T-helper 17 cell (primary cell): ENCODE results near the gene COL9A2. TPM values are rescaled to one million over a fixed set of nuclear protein-coding genes. Genes with fewer than 3 reads are reported as not detected.
"Not testable (repeated sequence)": the region's sequence is repeated elsewhere in the genome, so short reads cannot be mapped to it uniquely, and the experiment has no call there.

Source experiments
- ATAC-seq: fragments of 150-1000 bp; cut with Tn5 transposase; 2 replicates; pipeline ENCODE4 v1.10.0; 2021; ENCODE audit warnings: mild to moderate bottlenecking, moderate library complexity
- DNase-seq, 3 donors: peaks; one replicate each; pipeline versions ENCODE4 v3.0.0 to v3.0.0-alpha.2; 2020 to 2021
- H3K9me3 ChIP-seq: one replicate; pipeline ENCODE4 v1.7.0; 2013; ENCODE audit warnings: low read length, mild to moderate bottlenecking; ENCODE audit not compliant: control insufficient read depth, poor library complexity, severe bottlenecking
- H3K27ac Mint-ChIP-seq: one replicate; pipeline ENCODE4 v1.8.0; 2022; ENCODE audit warnings: mild to moderate bottlenecking, moderate library complexity, mixed read lengths
- H3K27me3 Mint-ChIP-seq: one replicate; pipeline ENCODE4 v1.8.0; 2022; ENCODE audit warnings: mixed read lengths
- H3K36me3 Mint-ChIP-seq: one replicate; pipeline ENCODE4 v1.8.0; 2022; ENCODE audit warnings: low read depth, mixed read lengths
- H3K4me1 Mint-ChIP-seq: one replicate; pipeline ENCODE4 v1.8.0; 2022; ENCODE audit warnings: mild to moderate bottlenecking, mixed read lengths
- H3K4me3 Mint-ChIP-seq: one replicate; pipeline ENCODE4 v1.8.0; 2022; ENCODE audit warnings: mild to moderate bottlenecking, moderate library complexity, mixed read lengths
- total RNA-seq, 4 donors: library from RNA in 2 of 4; stranded (reverse) in 2 of 4; gene quantifications; one replicate each; pipeline ENCODE4 v1.2.3 and lab custom pipeline; 2022 to 2026

COL9A2 gene
- total RNA-seq: 1 to 10 TPM; 2.6 to 4.3 TPM
- total RNA-seq (lab: John Stamatoyannopoulos, UW): 3.8 to 4.1 reads per million in 2 donors

GRCh38 chr1:40316595-40317393 lies at the start of gene COL9A2:
TSS of gene COL9A2 (minus strand) at chr1:40317286. CDS start at chr1:40317197, 89 bp downstream.
- H3K36me3 Mint-ChIP-seq: peaks cover 8% of the 10 kb centered on the region
- DNase-seq (peak; percentile 49 to 58 (median 56)), ATAC-seq (peak; percentile 63)
- peaks cover 32% of the 10 kb centered on the region for H3K4me1 Mint-ChIP-seq
- H3K4me3 Mint-ChIP-seq: peak within 1 kb of the TSS; percentile 90
- H3K27ac Mint-ChIP-seq: peak within 1 kb of the TSS; percentile 82
- H3K27me3 Mint-ChIP-seq: peaks cover 18% of the 10 kb centered on the region
- no peaks in the 10 kb centered on the region for H3K9me3 ChIP-seq

GRCh38 chr1:40363721-40364120 lies 46.6 kb upstream of the COL9A2 start:
- H3K9me3 ChIP-seq: no peaks in the 10 kb centered on the region
- ATAC-seq (peak; percentile 63), DNase-seq (no peak)
- H3K36me3 Mint-ChIP-seq: peaks cover 2% of the 10 kb centered on the region
- peaks cover 3% of the 10 kb centered on the region for H3K4me1 Mint-ChIP-seq
- H3K27ac Mint-ChIP-seq: peak overlapping the region; percentile 53
- no peaks in the 10 kb centered on the region for H3K27me3 Mint-ChIP-seq
- H3K4me3 Mint-ChIP-seq: no peak overlapping the region

GRCh38 chr1:40362699-40363098 lies 45.6 kb upstream of the COL9A2 start:
- DNase-seq: no peak
- H3K9me3 ChIP-seq: no peaks in the 10 kb centered on the region
- Mint-ChIP-seq H3K4me1 (peaks cover 3% of the 10 kb centered on the region), H3K27ac (no peak overlapping the region), H3K27me3 (no peaks in the 10 kb centered on the region), H3K4me3 (no peak overlapping the region), H3K36me3 (peaks cover 2% of the 10 kb centered on the region)
- no peak for ATAC-seq

GRCh38 chr1:40362199-40362598 lies 45.1 kb upstream of the COL9A2 start:
- Mint-ChIP-seq H3K4me3 (no peak overlapping the region), H3K27ac (no peak overlapping the region), H3K4me1 (peaks cover 3% of the 10 kb centered on the region), H3K36me3 (peaks cover 2% of the 10 kb centered on the region), H3K27me3 (no peaks in the 10 kb centered on the region)
- H3K9me3 ChIP-seq: no peaks in the 10 kb centered on the region
- DNase-seq: no peak
- no peak for ATAC-seq

GRCh38 chr1:40361637-40362036 lies 44.6 kb upstream of the COL9A2 start:
- Mint-ChIP-seq H3K4me3 (no peak overlapping the region), H3K27ac (no peak overlapping the region), H3K27me3 (no peaks in the 10 kb centered on the region), H3K4me1 (peaks cover 3% of the 10 kb centered on the region), H3K36me3 (peaks cover 2% of the 10 kb centered on the region)
- DNase-seq (no peak), ATAC-seq (no peak)
- H3K9me3 ChIP-seq: no peaks in the 10 kb centered on the region

- no peak for ATAC-seq
- DNase-seq: no peak
- Mint-ChIP-seq H3K27ac (no peak overlapping the region), H3K36me3 (peaks cover 2% of the 10 kb centered on the region), H3K4me1 (peaks cover 3% of the 10 kb centered on the region), H3K27me3 (no peaks in the 10 kb centered on the region), H3K4me3 (no peak overlapping the region)
- H3K9me3 ChIP-seq: no peaks in the 10 kb centered on the region
These were observed 44.1 kb upstream of the COL9A2 start for GRCh38 chr1:40361201-40361600.

GRCh38 chr1:40360631-40361030 lies 43.5 kb upstream of the COL9A2 start:
- H3K27ac Mint-ChIP-seq: no peak overlapping the region
- no peaks in the 10 kb centered on the region for H3K9me3 ChIP-seq
- peaks cover 6% of the 10 kb centered on the region for H3K4me1 Mint-ChIP-seq
- H3K36me3 Mint-ChIP-seq: peaks cover 4% of the 10 kb centered on the region
- ATAC-seq (no peak), DNase-seq (no peak)
- no peak overlapping the region for H3K4me3 Mint-ChIP-seq
- no peaks in the 10 kb centered on the region for H3K27me3 Mint-ChIP-seq

- Mint-ChIP-seq H3K27ac (no peak overlapping the region), H3K4me1 (peaks cover 3% of the 10 kb centered on the region), H3K36me3 (peaks cover 3% of the 10 kb centered on the region), H3K27me3 (no peaks in the 10 kb centered on the region), H3K4me3 (no peak overlapping the region)
- no peaks in the 10 kb centered on the region for H3K9me3 ChIP-seq
- no peak for ATAC-seq
- DNase-seq: no peak
These were observed 40.5 kb upstream of the COL9A2 start for GRCh38 chr1:40357625-40358024.

GRCh38 chr1:40353082-40353481 lies 36.0 kb upstream of the COL9A2 start:
- DNase-seq: no peak
- Mint-ChIP-seq H3K27ac (no peak overlapping the region), H3K4me1 (peaks cover 3% of the 10 kb centered on the region), H3K4me3 (no peak overlapping the region), H3K36me3 (peaks cover 2% of the 10 kb centered on the region), H3K27me3 (no peaks in the 10 kb centered on the region)
- ATAC-seq: no peak
- H3K9me3 ChIP-seq: no peaks in the 10 kb centered on the region

- H3K4me1 Mint-ChIP-seq: peaks cover 3% of the 10 kb centered on the region
- no peaks in the 10 kb centered on the region for H3K27me3 Mint-ChIP-seq
- no peaks in the 10 kb centered on the region for H3K9me3 ChIP-seq
- DNase-seq (no peak), ATAC-seq (no peak)
- H3K27ac Mint-ChIP-seq: no peak overlapping the region
- no peak overlapping the region for H3K4me3 Mint-ChIP-seq
- peaks cover 2% of the 10 kb centered on the region for H3K36me3 Mint-ChIP-seq
These were observed 35.0 kb upstream of the COL9A2 start for GRCh38 chr1:40352126-40352525.

GRCh38 chr1:40351124-40351523 lies 34.0 kb upstream of the COL9A2 start:
- H3K4me3 Mint-ChIP-seq: no peak overlapping the region
- H3K36me3 Mint-ChIP-seq: peaks cover 2% of the 10 kb centered on the region
- no peaks in the 10 kb centered on the region for H3K27me3 Mint-ChIP-seq
- peak overlapping the region; percentile 54 for H3K27ac Mint-ChIP-seq
- H3K9me3 ChIP-seq: no peaks in the 10 kb centered on the region
- no peak for DNase-seq
- H3K4me1 Mint-ChIP-seq: peaks cover 3% of the 10 kb centered on the region
- ATAC-seq: no peak

- Mint-ChIP-seq H3K4me1 (no peaks in the 10 kb centered on the region), H3K27me3 (no peaks in the 10 kb centered on the region), H3K36me3 (no peaks in the 10 kb centered on the region), H3K27ac (peak overlapping the region; percentile 54), H3K4me3 (no peak overlapping the region)
- H3K9me3 ChIP-seq: no peaks in the 10 kb centered on the region
- DNase-seq (no peak), ATAC-seq (no peak)
These were observed 33.3 kb upstream of the COL9A2 start for GRCh38 chr1:40350391-40350790.

- Mint-ChIP-seq H3K4me1 (peaks cover 41% of the 10 kb centered on the region), H3K27ac (peak overlapping the region; percentile 93), H3K4me3 (peak overlapping the region; percentile 63), H3K27me3 (no peaks in the 10 kb centered on the region), H3K36me3 (no peaks in the 10 kb centered on the region)
- H3K9me3 ChIP-seq: no peaks in the 10 kb centered on the region
- ATAC-seq (peak; percentile 62), DNase-seq (no peak)
These were observed 27.5 kb upstream of the COL9A2 start for GRCh38 chr1:40344597-40344996.

GRCh38 chr1:40342381-40342717 lies 25.3 kb upstream of the COL9A2 start:
- not testable (repeated sequence) for H3K27me3 Mint-ChIP-seq, H3K9me3 ChIP-seq, DNase-seq, H3K36me3 Mint-ChIP-seq, ATAC-seq
- peaks cover 48% of the 10 kb centered on the region for H3K4me1 Mint-ChIP-seq
- H3K27ac Mint-ChIP-seq: peak overlapping the region; percentile 93
- H3K4me3 Mint-ChIP-seq: peak overlapping the region; percentile 69
